Activated naive CD8-positive, alpha-beta T cell (primary cell): Measurements from ENCODE around the gene RFX2.
A peak's percentile ranks its signal among the peaks of the same experiment; 100 is the strongest.
"Not testable (repeated sequence)": the region's sequence is repeated elsewhere in the genome, so short reads cannot be mapped to it uniquely, and the experiment has no call there.

Experiments used
- H3K27ac Mint-ChIP-seq: one replicate; pipeline ENCODE4 v1.8.0; 2021; ENCODE audit warnings: mixed read lengths
- H3K27me3 Mint-ChIP-seq: one replicate; pipeline ENCODE4 v1.8.0; 2021; ENCODE audit warnings: mixed read lengths
- H3K36me3 Mint-ChIP-seq: one replicate; pipeline ENCODE4 v1.8.0; 2021; ENCODE audit warnings: mixed read lengths
- H3K4me1 Mint-ChIP-seq: one replicate; pipeline ENCODE4 v1.8.0; 2021; ENCODE audit warnings: low read depth, mixed read lengths
- H3K4me3 Mint-ChIP-seq: one replicate; pipeline ENCODE4 v1.8.0; 2021; ENCODE audit warnings: mild to moderate bottlenecking, mixed read lengths
- H3K9me3 Mint-ChIP-seq: one replicate; pipeline ENCODE4 v1.8.0; 2021; ENCODE audit warnings: low read depth, mixed read lengths

Gene RFX2

DNA sequence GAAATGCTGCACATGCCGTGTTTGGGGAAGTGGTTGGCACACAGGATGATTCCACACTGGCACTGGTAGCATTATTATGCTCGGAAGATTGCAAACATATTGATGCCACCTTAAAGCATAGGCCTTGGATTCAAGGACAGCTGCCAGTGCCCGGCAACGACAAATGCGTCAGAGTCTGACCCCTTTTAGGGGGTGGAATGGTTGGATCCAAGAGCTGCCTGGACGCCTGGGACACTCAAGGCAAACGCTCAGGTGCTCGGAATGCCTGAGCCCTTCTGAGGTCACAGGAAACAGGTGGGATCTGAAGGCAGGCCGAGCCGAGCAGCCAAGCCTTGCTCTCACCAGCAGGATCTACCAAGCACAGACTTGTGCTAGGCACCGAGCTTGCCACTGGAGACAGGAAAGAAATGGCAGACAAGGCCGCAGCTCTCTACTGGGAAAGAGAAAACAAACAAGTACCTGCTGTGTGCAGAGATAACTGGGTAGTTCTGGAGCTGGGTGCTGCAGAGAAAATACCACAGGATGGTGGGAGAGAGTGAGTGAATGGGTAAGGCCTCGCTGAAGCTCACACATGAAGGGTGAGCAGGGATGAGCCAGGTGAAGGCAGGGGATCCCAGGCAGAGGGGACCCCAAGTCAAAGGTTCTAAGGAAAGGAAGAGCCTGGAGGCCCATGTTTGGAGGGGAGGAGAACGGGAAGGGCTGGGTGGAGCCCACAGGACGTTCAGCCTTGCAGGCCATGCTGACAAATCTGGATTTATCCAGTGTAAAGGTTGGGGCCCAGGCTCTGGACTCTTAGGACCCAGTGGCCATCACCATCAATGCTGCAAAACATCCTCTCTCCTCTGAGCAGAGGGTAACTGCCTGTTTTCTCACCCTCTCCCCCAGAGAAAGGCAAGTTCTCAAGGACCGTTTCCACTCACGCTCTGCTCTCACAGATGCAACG lies 141.6 kb downstream of the RFX2 start:
- H3K9me3 Mint-ChIP-seq: no peaks in the 10 kb centered on the region
- no peaks in the 10 kb centered on the region for H3K27me3 Mint-ChIP-seq
- H3K4me3 Mint-ChIP-seq: peak overlapping the region; percentile 46
- peaks cover 4% of the 10 kb centered on the region for H3K36me3 Mint-ChIP-seq
- peaks cover 91% of the 10 kb centered on the region for H3K4me1 Mint-ChIP-seq
- H3K27ac Mint-ChIP-seq: peak overlapping the region; percentile 79

DNA sequence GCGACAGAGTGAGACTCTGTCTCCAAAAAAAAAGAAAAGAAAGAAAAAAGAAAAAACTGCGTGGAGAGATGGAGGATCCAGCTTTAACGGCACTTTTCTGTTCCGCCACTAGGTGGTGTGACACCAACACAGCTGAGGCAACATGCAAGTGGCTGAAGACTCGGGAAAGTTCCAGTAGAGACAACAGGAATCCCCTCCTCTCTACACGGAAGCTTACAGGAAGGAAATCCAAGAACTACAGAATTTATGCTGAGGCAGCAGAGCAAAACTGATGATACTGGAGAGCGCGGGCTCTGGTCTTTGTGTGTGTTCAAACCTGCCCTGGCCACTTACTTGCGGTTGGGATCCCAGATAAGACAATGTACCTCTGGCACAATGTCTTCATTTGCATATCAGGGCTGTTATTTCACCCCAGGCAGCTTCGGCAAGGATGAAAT lies 142.3 kb downstream of the RFX2 start:
- Mint-ChIP-seq H3K4me3 (peak overlapping the region; percentile 46), H3K27ac (peak overlapping the region; percentile 79), H3K9me3 (no peaks in the 10 kb centered on the region), H3K4me1 (peaks cover 93% of the 10 kb centered on the region), H3K27me3 (no peaks in the 10 kb centered on the region), H3K36me3 (peaks cover 4% of the 10 kb centered on the region)

- peaks cover 94% of the 10 kb centered on the region for H3K4me1 Mint-ChIP-seq
- peak overlapping the region; percentile 46 for H3K4me3 Mint-ChIP-seq
- no peaks in the 10 kb centered on the region for H3K9me3 Mint-ChIP-seq
- H3K36me3 Mint-ChIP-seq: peaks cover 4% of the 10 kb centered on the region
- peak overlapping the region; percentile 79 for H3K27ac Mint-ChIP-seq
- no peaks in the 10 kb centered on the region for H3K27me3 Mint-ChIP-seq
These were observed 142.7 kb downstream of the RFX2 start for GRCh38 chr19:5967571-5967970.

- H3K4me3 Mint-ChIP-seq: no peak overlapping the region
- H3K4me1 Mint-ChIP-seq: peaks cover 94% of the 10 kb centered on the region
- H3K27ac Mint-ChIP-seq: peak overlapping the region; percentile 79
- no peaks in the 10 kb centered on the region for H3K9me3 Mint-ChIP-seq
- H3K36me3 Mint-ChIP-seq: peaks cover 4% of the 10 kb centered on the region
- no peaks in the 10 kb centered on the region for H3K27me3 Mint-ChIP-seq
These were observed 143.4 kb downstream of the RFX2 start for GRCh38 chr19:5966941-5967340.

- H3K36me3 Mint-ChIP-seq: no peaks in the 10 kb centered on the region
- H3K4me3 Mint-ChIP-seq: peak overlapping the region; percentile 43
- H3K27ac Mint-ChIP-seq: peak overlapping the region; percentile 58
- no peaks in the 10 kb centered on the region for H3K27me3 Mint-ChIP-seq
- H3K4me1 Mint-ChIP-seq: peaks cover 95% of the 10 kb centered on the region
- no peaks in the 10 kb centered on the region for H3K9me3 Mint-ChIP-seq
These were observed 144.1 kb downstream of the RFX2 start for GRCh38 chr19:5966215-5966614.

GRCh38 chr19:5964816-5965565 lies 145.3 kb downstream of the RFX2 start:
- Mint-ChIP-seq H3K9me3 (no peaks in the 10 kb centered on the region), H3K4me1 (peaks cover 99% of the 10 kb centered on the region), H3K36me3 (no peaks in the 10 kb centered on the region), H3K4me3 (peak overlapping the region; percentile 17), H3K27me3 (no peaks in the 10 kb centered on the region), H3K27ac (peak overlapping the region; percentile 70)

GRCh38 chr19:5963855-5964254 lies 146.4 kb downstream of the RFX2 start:
- no peaks in the 10 kb centered on the region for H3K9me3 Mint-ChIP-seq
- H3K27me3 Mint-ChIP-seq: no peaks in the 10 kb centered on the region
- no peaks in the 10 kb centered on the region for H3K36me3 Mint-ChIP-seq
- peak overlapping the region; percentile 35 for H3K4me3 Mint-ChIP-seq
- peak overlapping the region; percentile 89 for H3K27ac Mint-ChIP-seq
- H3K4me1 Mint-ChIP-seq: peaks cover 97% of the 10 kb centered on the region

- Mint-ChIP-seq H3K4me3 (peak overlapping the region; percentile 40), H3K27ac (peak overlapping the region; percentile 89), H3K4me1 (peaks cover 97% of the 10 kb centered on the region)
- not testable (repeated sequence) for H3K36me3 Mint-ChIP-seq, H3K27me3 Mint-ChIP-seq, H3K9me3 Mint-ChIP-seq
These were observed 147.0 kb downstream of the RFX2 start for GRCh38 chr19:5963259-5963658.

GRCh38 chr19:5961969-5962945 lies 148.0 kb downstream of the RFX2 start:
- Mint-ChIP-seq H3K27ac (peak overlapping the region; percentile 89), H3K27me3 (no peaks in the 10 kb centered on the region), H3K36me3 (no peaks in the 10 kb centered on the region), H3K9me3 (no peaks in the 10 kb centered on the region), H3K4me3 (peak overlapping the region; percentile 82), H3K4me1 (peaks cover 96% of the 10 kb centered on the region)

- H3K27me3 Mint-ChIP-seq, H3K9me3 Mint-ChIP-seq, H3K36me3 Mint-ChIP-seq: not testable (repeated sequence)
- Mint-ChIP-seq H3K4me1 (peaks cover 96% of the 10 kb centered on the region), H3K27ac (peak overlapping the region; percentile 89), H3K4me3 (peak overlapping the region; percentile 82)
These were observed 148.7 kb downstream of the RFX2 start for GRCh38 chr19:5961641-5961968.

DNA sequence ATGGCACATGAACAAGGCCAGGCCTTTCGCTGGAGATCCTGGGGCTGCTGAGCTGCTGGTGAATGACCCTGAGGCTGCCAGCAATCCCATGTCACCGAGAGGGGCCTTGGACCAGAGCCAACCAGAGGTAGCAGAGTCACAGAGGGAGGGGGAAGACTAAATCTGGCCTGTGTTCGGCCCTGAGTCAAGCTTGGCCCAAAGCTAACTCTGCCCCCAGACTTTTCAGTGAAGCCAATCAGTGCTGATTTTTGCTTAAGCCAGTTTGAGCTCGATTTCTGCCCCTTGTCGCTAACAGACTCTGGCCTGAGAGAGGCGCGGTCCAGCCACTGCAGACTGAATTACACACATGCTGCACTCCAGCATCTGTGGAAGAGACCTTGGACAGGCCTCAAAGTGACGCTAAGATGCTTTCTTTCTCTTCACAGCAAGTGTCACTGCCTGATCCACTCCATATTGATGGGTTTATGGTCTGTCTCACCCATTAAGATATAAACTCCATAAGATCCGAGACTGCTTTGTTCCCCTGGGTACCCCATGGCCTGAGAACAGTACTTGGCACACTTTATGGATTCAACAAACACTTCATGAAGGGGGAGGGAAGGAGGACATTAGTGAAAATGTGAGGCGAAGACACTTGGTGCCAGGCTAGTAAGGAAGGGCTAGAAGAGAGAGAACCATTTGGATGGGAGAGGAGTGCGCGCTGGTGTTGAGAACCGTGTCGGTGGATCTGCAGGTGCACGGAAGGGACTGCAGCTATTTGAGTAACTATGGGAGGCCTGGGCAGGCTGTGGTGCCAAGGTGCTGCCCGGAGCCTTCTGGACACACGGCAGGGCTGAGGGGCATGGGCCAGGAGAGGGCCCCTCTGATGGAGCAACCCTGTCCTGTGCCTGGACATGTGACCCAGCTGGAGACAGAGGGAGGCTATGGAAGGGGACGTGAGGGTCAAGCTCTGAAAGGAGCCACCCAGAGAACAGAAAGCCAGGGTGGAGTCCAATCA lies 150.0 kb downstream of the RFX2 start:
- H3K9me3 Mint-ChIP-seq: no peaks in the 10 kb centered on the region
- peak overlapping the region; percentile 72 for H3K4me3 Mint-ChIP-seq
- peak overlapping the region; percentile 89 for H3K27ac Mint-ChIP-seq
- H3K27me3 Mint-ChIP-seq: no peaks in the 10 kb centered on the region
- H3K36me3 Mint-ChIP-seq: no peaks in the 10 kb centered on the region
- H3K4me1 Mint-ChIP-seq: peaks cover 94% of the 10 kb centered on the region

GRCh38 chr19:5959260-5960004 lies 150.9 kb downstream of the RFX2 start:
- Mint-ChIP-seq H3K27me3 (no peaks in the 10 kb centered on the region), H3K27ac (peak overlapping the region; percentile 77), H3K9me3 (no peaks in the 10 kb centered on the region), H3K4me1 (peaks cover 94% of the 10 kb centered on the region), H3K36me3 (no peaks in the 10 kb centered on the region), H3K4me3 (no peak overlapping the region)

GRCh38 chr19:5958851-5959122 lies 151.5 kb downstream of the RFX2 start:
- Mint-ChIP-seq H3K27me3 (no peaks in the 10 kb centered on the region), H3K9me3 (no peaks in the 10 kb centered on the region), H3K27ac (peak overlapping the region; percentile 77), H3K36me3 (no peaks in the 10 kb centered on the region), H3K4me1 (peaks cover 94% of the 10 kb centered on the region), H3K4me3 (no peak overlapping the region)
